HG03025 (cell line): Measurements from ENCODE around the gene ROBO2.

Source experiments
- ATAC-seq: cut with Tn5 transposase; IDR thresholded peaks from one replicate; pipeline ENCODE4 v1.9.1; 2021; ENCODE audit warnings: mild to moderate bottlenecking, moderate library complexity; ENCODE audit not compliant: unreplicated experiment, low FRiP score

The ROBO2 gene, protein sequence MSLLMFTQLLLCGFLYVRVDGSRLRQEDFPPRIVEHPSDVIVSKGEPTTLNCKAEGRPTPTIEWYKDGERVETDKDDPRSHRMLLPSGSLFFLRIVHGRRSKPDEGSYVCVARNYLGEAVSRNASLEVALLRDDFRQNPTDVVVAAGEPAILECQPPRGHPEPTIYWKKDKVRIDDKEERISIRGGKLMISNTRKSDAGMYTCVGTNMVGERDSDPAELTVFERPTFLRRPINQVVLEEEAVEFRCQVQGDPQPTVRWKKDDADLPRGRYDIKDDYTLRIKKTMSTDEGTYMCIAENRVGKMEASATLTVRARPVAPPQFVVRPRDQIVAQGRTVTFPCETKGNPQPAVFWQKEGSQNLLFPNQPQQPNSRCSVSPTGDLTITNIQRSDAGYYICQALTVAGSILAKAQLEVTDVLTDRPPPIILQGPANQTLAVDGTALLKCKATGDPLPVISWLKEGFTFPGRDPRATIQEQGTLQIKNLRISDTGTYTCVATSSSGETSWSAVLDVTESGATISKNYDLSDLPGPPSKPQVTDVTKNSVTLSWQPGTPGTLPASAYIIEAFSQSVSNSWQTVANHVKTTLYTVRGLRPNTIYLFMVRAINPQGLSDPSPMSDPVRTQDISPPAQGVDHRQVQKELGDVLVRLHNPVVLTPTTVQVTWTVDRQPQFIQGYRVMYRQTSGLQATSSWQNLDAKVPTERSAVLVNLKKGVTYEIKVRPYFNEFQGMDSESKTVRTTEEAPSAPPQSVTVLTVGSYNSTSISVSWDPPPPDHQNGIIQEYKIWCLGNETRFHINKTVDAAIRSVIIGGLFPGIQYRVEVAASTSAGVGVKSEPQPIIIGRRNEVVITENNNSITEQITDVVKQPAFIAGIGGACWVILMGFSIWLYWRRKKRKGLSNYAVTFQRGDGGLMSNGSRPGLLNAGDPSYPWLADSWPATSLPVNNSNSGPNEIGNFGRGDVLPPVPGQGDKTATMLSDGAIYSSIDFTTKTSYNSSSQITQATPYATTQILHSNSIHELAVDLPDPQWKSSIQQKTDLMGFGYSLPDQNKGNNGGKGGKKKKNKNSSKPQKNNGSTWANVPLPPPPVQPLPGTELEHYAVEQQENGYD (N-terminal part only)

DNA sequence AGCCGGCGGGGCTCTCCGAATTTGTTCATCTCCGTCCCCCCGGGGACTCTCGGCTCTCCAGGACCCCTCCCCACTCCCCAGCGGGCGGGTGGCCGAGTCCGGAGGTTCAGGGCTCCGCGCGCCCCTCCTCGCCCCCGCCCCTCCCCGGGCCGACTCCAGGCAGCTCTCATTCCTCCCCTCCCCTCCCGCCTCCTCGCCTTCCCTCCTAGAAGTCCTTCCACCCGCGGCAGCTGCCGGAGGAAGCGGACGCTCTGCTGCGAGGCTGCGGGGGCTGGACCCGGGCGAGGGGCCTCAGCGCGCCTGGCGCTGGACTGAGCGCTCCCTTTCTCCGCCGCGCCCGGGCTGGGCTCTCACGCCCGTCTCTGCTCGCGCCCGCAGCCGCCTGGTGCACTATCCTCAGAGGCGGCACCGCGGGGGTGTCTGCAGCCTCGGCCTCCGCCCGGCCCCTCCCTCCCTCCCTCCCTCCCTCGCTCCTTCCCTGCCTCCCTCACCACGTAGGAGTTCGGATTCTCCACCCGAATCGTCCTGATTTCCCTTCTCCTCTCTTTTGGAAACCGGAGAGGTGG lies at the start of gene ROBO2:
Gene ROBO2, plus strand, starts transcription at position 494 of the 566 bp plus-strand sequence. CDS start 687 bp downstream, outside the sequence.
- no peak for ATAC-seq

DNA sequence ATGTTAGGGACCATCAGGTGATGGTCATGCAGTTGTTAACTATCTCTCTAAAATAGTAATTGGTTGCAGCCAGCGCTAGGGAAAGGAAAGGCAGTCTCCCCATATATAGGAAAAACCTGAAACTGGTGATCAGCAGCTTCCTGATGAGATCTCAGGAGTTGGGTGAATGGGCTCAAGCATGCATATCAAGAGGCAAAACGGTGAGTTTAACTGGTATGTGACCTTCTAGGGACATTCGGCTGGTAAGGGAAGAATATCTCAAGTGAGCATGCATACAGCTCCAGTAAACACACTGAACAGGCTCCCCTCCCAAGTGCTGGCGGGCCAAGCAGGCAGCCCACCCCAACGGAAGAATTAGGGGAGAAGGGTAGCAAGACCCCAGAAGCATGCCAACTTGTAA lies 49.3 kb upstream of the ROBO2 start:
- ATAC-seq = no peak

DNA sequence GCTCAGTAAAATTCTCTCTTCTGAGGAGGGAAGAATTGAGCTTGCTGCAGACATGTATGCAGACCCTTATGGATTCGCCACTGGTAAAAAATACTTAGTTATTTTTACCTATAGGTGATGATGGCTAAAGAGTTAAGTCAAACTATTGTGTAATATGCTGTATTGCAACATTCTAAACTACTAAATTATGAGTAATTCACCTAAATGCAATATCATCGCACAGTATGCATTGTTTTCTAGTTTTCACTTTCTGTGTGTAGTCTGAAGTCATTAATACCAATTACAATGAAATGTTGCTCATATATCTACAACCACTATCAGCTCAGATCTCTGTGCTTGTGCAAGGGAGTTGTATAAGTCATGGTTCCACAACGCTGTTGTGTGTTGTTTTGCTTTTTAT lies 48.7 kb upstream of the ROBO2 start:
- no peak for ATAC-seq

- ATAC-seq = no peak
These were observed 42.2 kb upstream of the ROBO2 start for GRCh38 chr3:76997733-76998132.

- no peak for ATAC-seq
These were observed 41.3 kb upstream of the ROBO2 start for GRCh38 chr3:76998555-76998954.

- ATAC-seq = no peak
These were observed 38.7 kb upstream of the ROBO2 start for GRCh38 chr3:77001062-77001701.

DNA sequence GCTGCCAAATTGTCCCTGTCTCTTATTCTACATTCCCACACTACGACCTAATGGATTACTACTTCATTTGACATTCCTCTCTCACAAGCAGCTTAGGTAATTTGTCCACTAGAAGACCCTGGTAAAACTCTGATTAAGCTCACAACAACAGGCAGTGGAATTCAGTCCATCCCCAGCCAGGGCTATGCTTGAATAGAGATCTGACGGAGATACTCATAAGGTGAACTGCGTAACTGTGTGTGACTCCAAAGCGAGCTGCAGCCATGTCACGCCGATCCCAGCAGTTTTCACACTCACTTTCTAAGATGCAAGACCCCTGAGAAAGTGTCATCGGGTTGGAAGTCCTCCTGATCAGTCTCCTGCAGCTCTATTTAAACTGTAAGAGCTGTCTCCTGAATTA lies 25.7 kb upstream of the ROBO2 start:
- ATAC-seq = no peak

- ATAC-seq = no peak
These were observed 14.4 kb upstream of the ROBO2 start for GRCh38 chr3:77025471-77025870.

DNA sequence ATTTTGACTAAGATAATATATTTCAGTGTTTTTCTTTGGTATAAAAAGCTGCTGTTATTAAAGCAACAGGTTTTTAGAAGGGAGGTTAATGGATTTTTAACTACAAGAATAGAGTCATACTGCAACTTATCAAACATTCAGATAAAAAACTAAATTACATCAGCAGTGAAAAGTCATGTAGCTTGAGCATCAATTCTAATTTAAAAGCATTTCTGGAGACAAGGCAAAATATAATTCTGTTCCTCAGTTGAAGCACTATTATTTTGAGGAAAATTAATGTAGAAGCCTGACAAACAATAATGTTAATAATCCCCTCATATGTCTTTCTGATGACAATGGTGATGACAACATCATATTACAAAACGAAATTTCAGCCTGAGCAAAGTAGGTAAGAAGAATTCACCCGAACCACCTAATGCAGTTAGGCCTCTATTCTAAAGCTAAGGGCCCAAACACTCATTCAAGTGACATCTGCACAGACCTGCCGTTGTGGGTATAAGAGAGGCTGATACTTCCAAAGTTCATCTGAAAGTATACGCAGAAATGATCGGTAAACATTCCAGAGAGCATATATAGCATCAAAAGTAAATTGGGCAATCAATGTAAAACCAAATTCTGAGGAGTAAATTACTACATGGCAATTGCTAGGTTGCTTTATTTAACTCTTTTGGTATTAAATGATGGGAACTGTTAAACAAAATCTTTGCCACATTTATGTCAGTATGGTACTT lies 12.8 kb upstream of the ROBO2 start:
- ATAC-seq = no peak

DNA sequence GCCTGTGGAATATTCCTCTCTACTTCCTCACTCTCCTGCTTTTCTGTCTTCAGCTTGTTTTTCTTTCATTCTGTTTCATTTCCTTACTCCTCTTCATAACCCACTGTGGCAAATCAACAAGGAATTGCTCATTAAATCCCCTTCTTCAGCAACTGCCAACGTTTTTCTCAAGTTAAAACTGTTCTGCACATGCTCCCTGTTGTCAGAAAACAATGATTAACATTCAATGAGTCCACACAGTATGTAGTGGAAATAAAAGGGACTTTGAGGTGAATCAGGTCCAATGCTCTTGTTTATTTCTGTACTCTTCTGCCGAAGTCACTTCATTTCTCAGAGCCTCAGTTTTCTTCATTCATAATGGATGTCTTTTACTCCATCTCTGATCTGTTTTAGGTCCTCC lies 11.9 kb upstream of the ROBO2 start:
- no peak for ATAC-seq

GRCh38 chr3:77038468-77038929 lies 1.4 kb upstream of the ROBO2 start:
- ATAC-seq = no peak

- ATAC-seq = no peak
These were observed 831 bp upstream of the ROBO2 start for GRCh38 chr3:77038930-77039605.

GRCh38 chr3:77040216-77040615 lies 317 bp downstream of the ROBO2 start:
- no peak for ATAC-seq

GRCh38 chr3:77040926-77041722 lies 1.2 kb downstream of the ROBO2 start:
- ATAC-seq = no peak

DNA sequence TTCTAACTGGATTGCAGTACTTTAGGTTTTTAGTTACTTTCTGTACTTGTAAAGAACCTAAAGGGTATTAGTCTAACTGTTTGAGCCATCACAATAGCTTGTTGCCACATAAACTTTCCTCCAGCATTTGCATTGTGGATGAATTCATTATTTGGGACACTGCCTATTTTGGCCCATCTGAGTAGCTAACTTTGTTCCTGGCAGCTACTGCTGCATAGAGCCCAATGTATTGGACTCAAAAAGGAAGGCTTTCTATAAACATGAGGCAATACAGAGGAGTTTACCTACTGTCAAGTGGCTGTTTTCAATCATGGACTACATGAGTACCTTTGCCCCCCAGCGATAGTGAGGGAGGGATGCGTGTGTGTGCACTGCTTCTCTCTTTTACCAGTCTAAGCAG lies 1.9 kb downstream of the ROBO2 start:
- no peak for ATAC-seq

DNA sequence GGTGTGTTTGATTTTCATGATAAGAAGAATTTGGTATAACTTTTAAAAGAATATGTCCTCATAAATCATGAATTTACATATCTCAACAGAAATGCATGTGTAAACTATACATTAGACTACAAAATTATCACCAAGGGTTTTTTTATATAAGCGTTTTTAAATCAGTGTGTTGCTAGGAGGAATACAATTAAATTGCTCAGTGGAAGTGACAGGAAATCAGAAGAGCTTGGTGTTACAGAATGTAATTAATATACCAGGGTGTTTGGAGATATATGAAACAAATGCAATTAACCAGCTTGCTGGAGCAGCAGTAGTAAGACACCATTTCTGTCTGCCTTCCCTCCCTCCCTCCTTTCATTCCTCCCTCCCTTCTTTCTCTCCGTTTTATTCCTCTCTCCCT lies 2.4 kb downstream of the ROBO2 start:
- no peak for ATAC-seq

- no peak for ATAC-seq
These were observed 3.0 kb downstream of the ROBO2 start for GRCh38 chr3:77042882-77043281.

- ATAC-seq = no peak
These were observed 5.8 kb downstream of the ROBO2 start for GRCh38 chr3:77045686-77046085.
